ENCODE measurements around the gene SCAPER. TPM values are rescaled to one million over a fixed set of nuclear protein-coding genes. Genes with fewer than 3 reads are reported as not detected.

Gene SCAPER
- total RNA-seq, result 78.1 TPM

GRCh38 chr15:76905013-76905839, at the start of gene SCAPER:
SCAPER (minus strand) TSS chr15:76905340; CDS start chr15:76883817, 21,523 bp downstream.
- TF ChIP-seq CTCF (IDR thresholded peaks at IDR 0.05), result peak in 1 of 3 experiments; percentile 7
- DNase-seq (ENCODE audit: low spot score in 2 of 2), result peak; percentile 80 to 94
- intact Hi-C loops (cut with DNase I), result loop anchor here (1.0 to 2.0 kb wide), 2 partner anchors 26 to 516 kb away; partner anchors contain the start of genes HMG20A, PEAK1 and RCN2
- Histone ChIP-seq H3K27me3 (no peaks in the 10 kb centered on the region), H3K9me3 (no peaks in the 10 kb centered on the region), H3K27ac (peak within 1 kb of the TSS; percentile 93 to 94), H3K4me3 (peak within 1 kb of the TSS; percentile 91 to 97), H3K4me1 (peaks cover 0 to 14% of the 10 kb centered on the region in 2 donors), H3K36me3 (no peaks in the 10 kb centered on the region)

- Histone ChIP-seq H3K27me3 (no peaks in the 10 kb centered on the region), H3K9me3 (no peaks in the 10 kb centered on the region), H3K27ac (no peak overlapping the region), H3K4me1 (no peaks in the 10 kb centered on the region), H3K4me3 (no peak overlapping the region), H3K36me3 (peaks cover 0 to 5% of the 10 kb centered on the region in 2 donors)
- intact Hi-C loops (cut with DNase I), result no loop called here
- no peak for DNase-seq (ENCODE audit: low spot score in 2 of 2)
- no peak for TF ChIP-seq CTCF (IDR thresholded peaks at IDR 0.05)
These were observed 49.6 kb upstream of the SCAPER start for GRCh38 chr15:76954744-76955143.

- Histone ChIP-seq H3K9me3 (no peaks in the 10 kb centered on the region), H3K27ac (no peak overlapping the region), H3K4me1 (no peaks in the 10 kb centered on the region), H3K36me3 (peaks cover 7 to 8% of the 10 kb centered on the region in 2 donors), H3K27me3 (no peaks in the 10 kb centered on the region), H3K4me3 (no peak overlapping the region)
- DNase-seq (ENCODE audit: low spot score in 2 of 2), result no peak
- TF ChIP-seq CTCF (IDR thresholded peaks at IDR 0.05), result no peak
- intact Hi-C loops (cut with DNase I), result no loop called here
These were observed 48.8 kb upstream of the SCAPER start for GRCh38 chr15:76953913-76954312.

- Histone ChIP-seq H3K9me3 (no peaks in the 10 kb centered on the region), H3K36me3 (peaks cover 8 to 21% of the 10 kb centered on the region in 2 donors), H3K27me3 (no peaks in the 10 kb centered on the region), H3K27ac (no peak overlapping the region), H3K4me3 (no peak overlapping the region), H3K4me1 (no peaks in the 10 kb centered on the region)
- no peak for TF ChIP-seq CTCF (IDR thresholded peaks at IDR 0.05)
- intact Hi-C loops (cut with DNase I), result no loop called here
- no peak for DNase-seq (ENCODE audit: low spot score in 2 of 2)
These were observed 46.1 kb upstream of the SCAPER start for GRCh38 chr15:76951220-76951619.

GRCh38 chr15:76947454-76947853, 42.3 kb upstream of the SCAPER start:
- Histone ChIP-seq H3K4me1 (no peaks in the 10 kb centered on the region), H3K27me3 (no peaks in the 10 kb centered on the region), H3K9me3 (no peaks in the 10 kb centered on the region), H3K36me3 (peaks cover 12 to 38% of the 10 kb centered on the region in 2 donors), H3K27ac (no peak overlapping the region), H3K4me3 (no peak overlapping the region)
- TF ChIP-seq CTCF (IDR thresholded peaks at IDR 0.05), result no peak
- no peak for DNase-seq (ENCODE audit: low spot score in 2 of 2)
- intact Hi-C loops (cut with DNase I), result no loop called here
